DMS 273 (cell line): ENCODE measurements around the gene HIKESHI.

Experiments
- DNase-seq: peaks from one replicate; lab custom pipeline; 2025; ENCODE audit not compliant: unreplicated experiment; lab: John Stamatoyannopoulos, UW

Gene HIKESHI

GRCh38 chr11:86374069-86374468 is 72.0 kb downstream of the HIKESHI start:
- DNase-seq = no peak

DNA sequence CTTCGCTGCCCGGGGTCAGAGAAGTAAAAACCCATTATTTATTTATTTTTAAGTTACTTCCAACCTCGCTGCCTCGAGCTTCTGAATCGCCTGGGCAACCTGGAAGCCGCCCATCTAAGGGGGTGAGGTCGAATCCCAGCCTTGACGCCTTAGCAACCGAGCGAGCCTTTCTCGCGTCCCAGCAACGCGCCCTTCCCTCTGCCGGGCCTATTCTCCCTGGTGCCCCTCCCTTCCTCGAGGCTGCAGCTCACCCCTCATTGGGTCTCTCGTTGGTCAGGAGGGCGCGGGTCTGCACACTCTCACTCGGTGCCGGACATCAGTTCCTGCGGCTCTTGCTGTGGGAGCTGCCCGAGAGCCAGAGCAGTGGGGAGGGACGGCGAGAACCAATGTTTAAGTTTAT is 72.5 kb downstream of the HIKESHI start, which contains the start of gene CCDC81:
Gene CCDC81 (plus strand): TSS at position 302 of the 400 bp plus-strand sequence. CDS start 277 bp downstream, outside the sequence.
- DNase-seq = no peak

DNA sequence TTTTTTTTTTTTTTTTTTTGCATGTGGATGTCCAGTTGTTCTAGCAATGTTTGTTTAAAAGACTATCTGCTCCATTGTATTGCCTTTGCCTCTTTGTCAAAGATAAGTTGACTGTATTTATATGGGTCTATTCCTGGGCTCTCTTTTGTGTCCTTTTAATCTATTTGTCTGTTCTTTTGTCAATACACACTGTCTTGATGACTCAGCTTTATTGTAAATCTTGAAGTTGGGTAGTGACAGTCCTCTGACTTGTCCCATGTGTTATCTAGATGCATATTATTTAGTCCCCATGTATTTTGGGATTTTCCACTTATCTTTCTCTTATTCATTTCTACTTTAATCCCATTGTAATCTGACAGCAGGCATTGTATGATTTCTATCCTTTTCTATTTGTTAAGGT is 75.9 kb downstream of the HIKESHI start:
- no peak for DNase-seq

- DNase-seq = no peak
Measured at GRCh38 chr11:86380295-86381059, 78.4 kb downstream of the HIKESHI start.

- no peak for DNase-seq
Measured at GRCh38 chr11:86383041-86383955, 81.3 kb downstream of the HIKESHI start.

DNA sequence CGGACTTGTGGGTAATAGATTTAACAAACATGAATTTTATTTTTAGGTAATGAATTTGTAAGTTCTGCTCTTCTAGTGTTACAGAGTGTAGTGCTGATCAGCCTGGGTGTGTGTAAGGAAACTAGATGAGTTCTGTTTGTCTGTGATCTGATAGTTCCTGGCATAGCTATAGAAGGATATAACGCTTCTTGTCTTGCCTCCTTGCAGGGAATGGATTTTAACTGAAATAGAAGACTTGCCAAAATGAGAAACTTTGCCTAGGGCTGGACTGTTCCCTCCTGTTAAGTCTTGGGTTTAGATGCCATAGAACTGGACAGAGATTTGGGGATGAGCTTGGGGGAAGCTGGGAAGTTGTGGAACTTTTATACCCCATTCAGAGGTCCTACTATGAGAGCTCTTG is 84.2 kb downstream of the HIKESHI start:
- DNase-seq = no peak

DNA sequence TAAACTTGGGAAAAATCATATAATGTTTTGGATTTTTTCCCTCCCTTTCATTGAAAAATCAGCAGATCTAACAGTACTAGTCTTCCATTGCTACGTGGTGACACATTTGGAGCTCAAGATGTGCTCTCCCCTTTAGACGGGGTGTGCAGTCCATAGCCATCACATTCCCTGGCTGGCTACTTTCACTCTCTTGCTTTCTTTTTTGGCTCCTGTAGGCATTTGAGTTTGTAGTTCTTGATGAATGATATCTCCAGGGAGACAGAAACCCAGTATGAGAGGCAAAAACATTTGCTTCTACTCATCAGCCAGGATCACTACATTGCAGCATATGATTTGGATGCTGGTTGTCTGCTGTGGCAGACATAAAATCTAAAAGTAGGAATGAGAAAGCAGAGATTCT is 84.7 kb downstream of the HIKESHI start:
- no peak for DNase-seq

DNA sequence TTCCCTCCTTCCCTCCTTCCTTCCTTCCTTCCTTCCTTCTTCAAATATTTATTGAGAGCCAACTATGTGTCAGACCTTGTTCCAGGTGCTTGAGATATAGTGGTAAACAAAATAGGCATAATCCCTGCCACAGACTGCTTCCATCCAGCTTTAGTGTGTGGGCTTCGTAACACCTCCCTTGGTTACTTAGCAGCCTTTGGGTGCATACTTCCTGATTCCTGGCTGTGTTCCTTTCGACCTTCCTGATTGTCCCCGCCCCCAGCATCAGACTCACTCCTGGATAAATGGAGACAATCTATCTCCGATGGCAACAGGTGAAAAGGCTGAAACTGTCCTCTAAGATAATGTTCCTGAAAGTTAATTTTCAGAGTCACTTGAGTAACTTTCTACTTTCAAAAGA is 86.2 kb downstream of the HIKESHI start:
- no peak for DNase-seq

DNA sequence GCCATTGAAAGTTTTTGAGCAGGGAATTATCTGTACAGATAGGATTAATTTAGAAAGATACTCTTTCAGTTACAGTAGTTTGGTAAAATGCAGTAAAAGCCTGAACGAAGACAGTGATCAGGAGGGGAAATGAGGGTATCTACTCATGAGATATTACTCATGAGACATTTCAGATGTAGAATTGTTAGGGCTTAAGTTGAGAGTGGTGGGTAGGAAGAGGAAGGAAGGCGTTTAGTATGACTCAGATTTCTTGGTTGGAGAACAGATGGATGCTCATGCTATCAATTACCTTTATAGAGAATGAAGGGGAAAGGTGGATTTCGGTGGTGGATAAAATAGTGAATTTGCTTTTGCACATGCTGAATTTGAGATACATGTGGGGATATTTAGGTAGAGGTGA is 88.4 kb downstream of the HIKESHI start:
- DNase-seq = no peak

- no peak for DNase-seq
Measured at GRCh38 chr11:86395061-86395551, 93.1 kb downstream of the HIKESHI start.
